HG02973 (cell line): ENCODE data around the gene LLCFC1.
"Not testable (repeated sequence)": the region's sequence is repeated elsewhere in the genome, so short reads cannot be mapped to it uniquely, and the experiment has no call there.

Experiments
- ATAC-seq: cut with Tn5 transposase; IDR thresholded peaks from one replicate; pipeline ENCODE4 v1.9.1; 2021; ENCODE audit warnings: moderate library complexity; ENCODE audit not compliant: unreplicated experiment

The LLCFC1 gene

GRCh38 chr7:142978402-142978801 lies 39.1 kb downstream of the LLCFC1 start:
- not testable (repeated sequence) for ATAC-seq

DNA sequence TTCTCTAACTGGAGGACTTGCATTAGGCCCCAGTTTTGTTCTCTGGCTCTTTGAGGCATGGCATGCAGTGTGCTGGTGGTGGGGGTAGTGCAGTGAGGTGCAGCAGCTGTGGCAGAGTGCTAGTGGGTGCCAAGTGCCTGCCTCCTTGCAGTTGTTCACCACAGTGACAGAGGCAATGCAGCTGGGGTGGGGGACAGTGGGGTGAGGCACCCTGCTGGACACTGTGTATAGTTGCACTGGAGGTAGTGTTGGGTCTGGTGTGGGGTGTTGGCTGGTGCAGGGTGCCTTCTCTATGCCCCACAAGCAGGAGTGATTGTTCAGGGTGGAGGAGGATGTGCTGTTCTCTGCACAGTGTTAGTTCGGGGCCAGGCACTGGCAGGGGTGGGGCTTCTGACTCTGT lies 44.5 kb downstream of the LLCFC1 start:
- no peak for ATAC-seq

GRCh38 chr7:142984297-142984696 lies 45.0 kb downstream of the LLCFC1 start:
- ATAC-seq = no peak
